OCI-LY1 (cell line): ENCODE data around the gene CCL19.

ENCODE experiments used
- CTCF ChIP-seq: fragments of 200-600 bp; sonication (generic), shearing (Covaris generic); IDR thresholded peaks from 2 replicates; pipeline ENCODE4 v1.5.1; 2017; ENCODE audit warnings: mild to moderate bottlenecking, antibody characterized with exemption, low read length, moderate library complexity, mixed read lengths
- EZH2 ChIP-seq: fragments of 200-600 bp; sonication (generic), shearing (Covaris generic); IDR thresholded peaks from 2 replicates; pipeline ENCODE4 v1.8.0; 2017; ENCODE audit warnings: borderline replicate concordance, mixed run types, mild to moderate bottlenecking, antibody characterized with exemption, low read length, moderate library complexity, mixed read lengths

GRCh38 chr9:34693560-34693959 is 2.5 kb upstream of the CCL19 start:
- TF ChIP-seq CTCF, result no peak
- no peak for TF ChIP-seq EZH2
